Measurements from ENCODE around the gene RPL29.
"Not testable (repeated sequence)": the region's sequence is repeated elsewhere in the genome, so short reads cannot be mapped to it uniquely, and the experiment has no call there.

Gene RPL29

GRCh38 chr3:51995346-51996163 is at the start of gene RPL29:
RPL29 (minus strand) TSS chr3:51995895; CDS start chr3:51995461, 434 bp downstream.
- DNase-seq = peak; percentile 73 to 98

- no peak for DNase-seq
These were observed 49.3 kb upstream of the RPL29 start for GRCh38 chr3:52044869-52045619.

- no peak for DNase-seq
These were observed 48.1 kb upstream of the RPL29 start for GRCh38 chr3:52043750-52044149.

- DNase-seq = not testable (repeated sequence)
These were observed 47.3 kb upstream of the RPL29 start for GRCh38 chr3:52043039-52043438.

- DNase-seq = no peak
These were observed 45.5 kb upstream of the RPL29 start for GRCh38 chr3:52041118-52041731.

- DNase-seq = no peak
These were observed 44.9 kb upstream of the RPL29 start for GRCh38 chr3:52040600-52040999.

- DNase-seq = no peak
These were observed 44.2 kb upstream of the RPL29 start for GRCh38 chr3:52039846-52040245.

GRCh38 chr3:52039426-52039825 is 43.7 kb upstream of the RPL29 start:
- DNase-seq = no peak

- no peak for DNase-seq
These were observed 42.5 kb upstream of the RPL29 start for GRCh38 chr3:52038227-52038626.

- no peak for DNase-seq
These were observed 41.6 kb upstream of the RPL29 start for GRCh38 chr3:52037291-52037690.

- no peak for DNase-seq
These were observed 41.1 kb upstream of the RPL29 start for GRCh38 chr3:52036829-52037228.

GRCh38 chr3:52036222-52036694 is 40.6 kb upstream of the RPL29 start:
- no peak for DNase-seq

- no peak for DNase-seq
These were observed 39.0 kb upstream of the RPL29 start for GRCh38 chr3:52034651-52035050.

GRCh38 chr3:52034212-52034611 is 38.5 kb upstream of the RPL29 start:
- DNase-seq = no peak

- not testable (repeated sequence) for DNase-seq
These were observed 38.1 kb upstream of the RPL29 start for GRCh38 chr3:52033748-52034147.

GRCh38 chr3:52032702-52033408 is 37.2 kb upstream of the RPL29 start:
- no peak for DNase-seq

- DNase-seq = no peak
These were observed 36.2 kb upstream of the RPL29 start for GRCh38 chr3:52031896-52032295.

GRCh38 chr3:52030714-52031310 is 35.1 kb upstream of the RPL29 start:
- DNase-seq = no peak

- no peak for DNase-seq
These were observed 33.8 kb upstream of the RPL29 start for GRCh38 chr3:52029535-52029934.

- DNase-seq = no peak
These were observed 33.4 kb upstream of the RPL29 start for GRCh38 chr3:52029053-52029452.

GRCh38 chr3:52028572-52028971 is 32.9 kb upstream of the RPL29 start:
- no peak for DNase-seq

- no peak for DNase-seq
These were observed 30.3 kb upstream of the RPL29 start for GRCh38 chr3:52026041-52026440.

GRCh38 chr3:52025453-52025852 is 29.8 kb upstream of the RPL29 start:
- DNase-seq = no peak
